ENCODE results near the gene GDPD5.

Gene GDPD5

GRCh38 chr11:75473684-75474083 is 52.1 kb downstream of the GDPD5 start:
- DNase-seq (ENCODE audit: low read depth in 2 of 2), result no peak

DNA sequence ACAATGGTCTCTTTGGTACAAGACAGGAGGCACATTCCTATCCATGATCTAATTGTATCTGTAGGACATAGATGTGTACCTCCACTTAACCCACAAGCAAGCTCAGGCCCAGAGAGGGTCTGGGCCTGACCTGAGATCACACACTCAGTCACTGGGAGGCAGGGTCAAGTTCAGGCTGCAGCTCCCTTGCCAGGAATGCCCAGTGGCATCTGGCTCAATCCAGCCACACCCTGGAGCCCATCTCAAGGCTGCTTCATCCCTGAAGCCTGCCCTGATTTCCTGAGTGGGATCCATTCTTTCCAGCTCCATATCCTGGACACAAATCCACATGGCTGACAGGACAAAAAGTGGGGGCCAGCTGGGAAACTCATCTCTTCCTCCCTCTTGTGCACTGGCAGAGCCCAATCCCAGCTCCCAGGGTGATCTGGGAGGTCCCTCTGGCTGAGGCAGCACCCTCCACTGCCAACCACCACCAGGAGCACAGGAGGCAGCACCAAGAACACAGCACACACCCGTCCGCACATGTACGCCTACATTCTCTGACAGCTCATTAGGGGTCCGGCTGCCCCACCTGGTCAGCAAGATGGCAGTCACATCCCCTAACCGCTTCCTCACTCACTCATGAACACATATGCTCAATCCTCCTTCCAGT is 53.5 kb downstream of the GDPD5 start:
- DNase-seq (ENCODE audit: low read depth in 2 of 2), result no peak

GRCh38 chr11:75471176-75471973 is 54.4 kb downstream of the GDPD5 start:
- DNase-seq (ENCODE audit: low read depth in 2 of 2), result no peak

- no peak for DNase-seq (ENCODE audit: low read depth in 2 of 2)
Observed at GRCh38 chr11:75470476-75471080, 55.2 kb downstream of the GDPD5 start.

GRCh38 chr11:75469785-75470405 is 55.8 kb downstream of the GDPD5 start:
- DNase-seq (ENCODE audit: low read depth in 2 of 2), result no peak

DNA sequence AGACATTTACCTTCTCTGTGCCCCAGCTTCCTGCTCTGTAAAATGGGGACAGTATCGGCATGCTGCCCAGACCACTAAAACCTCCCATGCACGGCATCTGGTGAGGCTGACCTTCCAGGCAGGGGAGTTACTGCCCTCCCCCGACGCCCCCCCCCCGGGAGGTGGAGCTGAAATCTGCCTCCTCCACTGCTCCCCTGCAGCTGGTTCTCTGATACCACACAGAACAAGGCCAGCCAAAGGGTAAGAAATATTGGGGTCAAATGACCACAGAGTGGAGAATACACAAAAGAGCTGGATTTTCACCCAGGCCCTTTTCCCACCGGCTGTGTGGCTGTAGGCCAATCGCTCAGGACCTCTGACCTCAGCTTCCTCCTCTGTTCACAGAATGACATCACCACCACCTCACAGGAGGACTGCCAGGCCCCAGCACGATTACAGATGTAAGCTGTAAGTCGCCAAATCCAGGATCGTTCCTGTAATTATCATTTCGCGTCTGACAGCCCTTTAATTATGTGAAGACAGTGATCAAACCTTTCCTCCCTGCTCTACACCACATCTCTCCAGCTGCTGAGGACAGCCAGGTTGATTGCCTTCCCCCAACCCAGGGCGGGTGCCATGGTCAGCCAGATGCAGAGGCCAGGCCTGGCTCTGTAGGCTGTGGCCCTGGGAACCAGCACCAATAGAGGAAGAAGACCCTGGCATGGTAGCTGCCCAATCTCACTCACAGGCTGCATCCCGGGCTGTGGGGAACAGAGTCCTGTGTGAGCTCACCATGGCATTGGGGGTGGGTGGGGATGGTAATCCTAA is 57.0 kb downstream of the GDPD5 start:
- DNase-seq (ENCODE audit: low read depth in 2 of 2), result no peak

DNA sequence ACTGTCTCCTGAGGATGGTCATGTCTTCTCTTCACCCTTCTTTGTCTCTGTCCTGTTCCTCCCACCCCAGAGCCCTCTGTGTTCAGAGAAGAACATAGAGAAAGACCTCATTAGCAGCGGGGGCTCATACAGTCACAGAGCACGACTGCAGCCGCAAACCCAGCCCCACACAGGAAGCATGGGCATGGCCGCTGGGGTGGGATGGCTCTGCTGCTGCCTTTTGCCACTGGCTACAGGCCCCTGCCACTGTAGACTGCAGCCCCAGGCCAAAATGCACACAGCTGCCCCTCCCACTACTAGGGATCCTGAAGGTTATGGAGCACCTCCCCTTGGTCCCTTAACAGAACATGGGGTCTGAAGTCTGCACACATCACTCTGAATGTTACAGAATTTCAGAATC is 57.9 kb downstream of the GDPD5 start:
- no peak for DNase-seq (ENCODE audit: low read depth in 2 of 2)

DNA sequence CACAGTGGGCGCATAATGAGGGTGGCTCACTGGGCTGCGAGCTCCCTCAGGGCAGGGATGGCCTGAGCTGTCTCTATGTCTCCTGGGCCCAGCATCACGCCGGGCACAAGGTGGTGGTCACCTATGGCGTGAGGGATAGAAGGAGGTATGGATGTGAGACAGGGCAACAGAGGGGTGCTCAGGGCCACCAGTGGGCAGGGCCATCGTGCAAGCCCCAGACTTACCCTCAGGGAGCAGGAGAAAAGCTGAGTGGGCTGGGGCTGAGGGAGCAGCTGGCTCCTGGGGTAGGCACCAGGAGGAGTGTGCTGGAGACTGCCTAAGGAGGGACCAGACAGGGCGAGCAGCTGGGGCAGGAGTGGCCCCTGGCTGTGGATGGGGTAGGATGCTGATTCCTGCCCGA is 58.4 kb downstream of the GDPD5 start:
- DNase-seq (ENCODE audit: low read depth in 2 of 2), result no peak

GRCh38 chr11:75465701-75466531 is 59.8 kb downstream of the GDPD5 start:
- no peak for DNase-seq (ENCODE audit: low read depth in 2 of 2)

DNA sequence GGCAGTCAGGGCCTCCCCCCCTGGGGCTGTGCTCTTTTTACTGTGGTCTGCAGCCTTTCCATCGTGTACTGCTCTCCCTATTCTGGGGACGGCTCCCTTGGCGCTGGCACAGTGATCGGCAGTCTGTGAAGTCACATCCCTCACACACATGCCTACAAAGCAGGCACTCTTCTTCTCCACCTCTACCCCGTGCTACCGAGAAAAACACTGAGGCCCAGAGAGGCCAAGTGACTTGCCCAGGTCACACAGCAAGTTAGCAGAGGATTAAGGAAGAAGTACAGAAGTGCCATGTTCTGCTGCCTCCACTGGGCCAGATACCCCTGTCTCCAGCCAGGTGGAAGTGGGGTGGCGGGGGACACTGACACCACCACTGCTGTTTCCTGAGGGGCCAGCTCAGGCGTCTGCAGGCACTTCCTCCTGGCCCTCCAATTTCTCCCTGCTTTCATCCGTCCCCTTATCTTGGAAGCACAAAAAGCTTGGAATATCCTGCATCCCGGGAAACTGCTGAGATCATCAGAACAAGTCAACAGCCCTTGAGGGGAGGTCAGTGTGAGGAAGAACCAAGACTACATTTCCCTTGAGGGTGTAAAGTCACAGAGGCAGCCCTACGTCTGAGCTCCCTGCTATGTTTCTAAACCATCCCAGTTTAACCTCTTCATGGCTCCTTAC is 62.5 kb downstream of the GDPD5 start:
- no peak for DNase-seq (ENCODE audit: low read depth in 2 of 2)

DNA sequence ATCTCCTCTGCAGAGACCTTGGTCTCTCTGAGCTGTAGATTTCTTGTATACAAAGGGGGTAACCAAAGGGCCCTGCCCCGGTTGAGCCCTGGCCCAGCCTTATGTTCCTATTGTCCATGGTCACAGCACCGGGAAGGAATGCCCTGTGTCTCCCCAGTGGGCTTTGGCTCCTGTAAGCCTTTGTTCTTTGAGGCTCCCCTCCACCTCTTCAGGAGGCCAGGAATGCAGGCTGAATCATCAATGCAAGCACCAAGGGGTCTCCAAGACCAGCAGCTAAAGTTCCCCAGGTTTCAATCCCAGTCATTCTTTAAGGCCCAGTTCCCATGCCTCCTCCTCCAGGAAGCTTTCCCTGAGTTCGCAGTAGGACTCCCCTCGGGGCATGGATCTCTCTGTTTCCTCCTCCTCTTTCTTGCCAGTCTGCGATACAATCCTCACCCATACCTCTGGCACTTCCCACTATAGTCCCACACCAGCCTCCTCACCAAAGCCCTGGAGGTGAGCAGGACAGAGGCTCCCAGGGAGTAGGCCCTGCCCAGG is 63.6 kb downstream of the GDPD5 start:
- DNase-seq (ENCODE audit: low read depth in 2 of 2), result no peak

GRCh38 chr11:75461151-75461550 is 64.6 kb downstream of the GDPD5 start:
- DNase-seq (ENCODE audit: low read depth in 2 of 2), result no peak

GRCh38 chr11:75456596-75457183 is 69.1 kb downstream of the GDPD5 start:
- DNase-seq (ENCODE audit: low read depth in 2 of 2), result no peak

DNA sequence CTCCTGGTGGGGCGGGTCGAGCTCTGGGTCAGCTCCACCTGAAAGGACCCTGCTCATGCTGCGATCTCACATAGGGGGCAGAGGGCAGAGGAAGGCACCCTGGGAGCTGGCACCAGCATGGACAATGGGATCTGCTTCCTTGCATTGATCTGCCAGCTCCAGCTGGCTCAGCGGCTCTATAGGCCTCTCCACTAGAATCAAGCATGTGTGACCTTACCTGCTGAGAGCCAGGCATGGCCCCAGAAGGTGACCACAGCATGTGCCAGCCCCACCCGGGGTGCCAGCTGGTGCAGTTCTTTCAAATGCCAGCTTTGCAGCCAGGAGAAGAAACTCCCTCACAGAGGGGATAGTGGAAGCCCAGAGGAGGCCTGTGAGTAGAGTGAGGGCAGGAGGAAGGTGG is 70.8 kb downstream of the GDPD5 start:
- DNase-seq (ENCODE audit: low read depth in 2 of 2), result no peak

DNA sequence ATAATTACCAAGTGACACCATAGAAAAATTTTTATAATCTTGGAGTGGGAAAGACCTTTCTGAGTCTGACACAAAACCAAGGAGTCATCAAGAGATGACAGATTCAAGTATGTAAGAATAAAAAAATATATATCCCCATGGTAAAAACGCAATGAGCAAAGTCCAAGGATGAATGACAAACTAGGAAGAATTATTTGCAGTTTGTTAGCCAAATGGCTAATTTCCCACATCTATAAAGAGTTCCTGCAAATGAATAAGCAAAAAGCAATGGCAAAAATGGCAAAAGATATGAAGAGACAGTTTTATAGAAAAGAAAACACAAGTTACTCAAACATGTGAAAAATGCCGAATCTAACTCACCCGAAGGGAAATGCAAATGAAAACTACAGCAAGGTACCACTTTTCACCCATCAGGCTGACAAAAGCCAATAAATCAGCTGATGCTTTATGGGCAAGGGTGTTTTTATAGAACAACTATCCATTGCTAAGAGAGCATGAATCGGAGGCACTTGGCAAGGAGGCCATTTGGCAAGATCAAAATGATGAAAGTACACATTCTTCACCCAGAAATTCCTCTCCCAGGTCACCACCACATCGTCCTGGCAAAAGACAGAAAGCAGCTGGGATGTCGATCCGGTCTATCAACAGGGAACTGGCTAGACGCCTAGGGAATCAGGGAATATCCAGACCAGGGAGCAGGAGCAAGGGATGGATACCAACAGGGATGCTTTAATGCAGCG is 71.7 kb downstream of the GDPD5 start:
- no peak for DNase-seq (ENCODE audit: low read depth in 2 of 2)

GRCh38 chr11:75450826-75451821 is 74.6 kb downstream of the GDPD5 start:
- peak in 1 of 2 donors; percentile 19 for DNase-seq (ENCODE audit: low read depth in 2 of 2)

DNA sequence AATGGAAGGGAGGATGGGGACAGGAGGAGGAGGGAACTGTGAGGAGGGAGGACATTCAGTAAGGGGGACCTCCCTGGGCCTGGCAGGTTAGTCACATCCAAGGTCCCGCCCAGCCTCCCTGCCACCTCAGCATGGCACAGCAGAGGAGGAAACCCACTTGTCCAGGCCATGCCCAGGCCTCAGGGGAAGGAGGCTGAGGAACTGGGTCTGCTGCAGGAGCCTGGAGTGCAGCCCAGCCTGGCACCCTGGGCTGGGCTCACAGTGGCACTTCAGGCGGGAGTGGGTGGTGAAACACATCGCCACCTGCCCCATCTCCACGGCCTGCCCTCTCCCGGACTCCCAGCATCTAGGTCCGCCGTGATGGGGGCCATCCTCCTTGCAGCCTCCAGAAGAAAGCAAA is 75.5 kb downstream of the GDPD5 start:
- DNase-seq (ENCODE audit: low read depth in 2 of 2), result no peak

- no peak for DNase-seq (ENCODE audit: low read depth in 2 of 2)
Observed at GRCh38 chr11:75449776-75450175, 76.0 kb downstream of the GDPD5 start.
